ENCODE data around the gene BMP6. TPM values are rescaled to one million over a fixed set of nuclear protein-coding genes. Genes with fewer than 3 reads are reported as not detected.

The BMP6 gene
- total and polyA plus RNA-seq, 11 donors, result 1.1 to 5.1 (median 2.7) TPM

DNA sequence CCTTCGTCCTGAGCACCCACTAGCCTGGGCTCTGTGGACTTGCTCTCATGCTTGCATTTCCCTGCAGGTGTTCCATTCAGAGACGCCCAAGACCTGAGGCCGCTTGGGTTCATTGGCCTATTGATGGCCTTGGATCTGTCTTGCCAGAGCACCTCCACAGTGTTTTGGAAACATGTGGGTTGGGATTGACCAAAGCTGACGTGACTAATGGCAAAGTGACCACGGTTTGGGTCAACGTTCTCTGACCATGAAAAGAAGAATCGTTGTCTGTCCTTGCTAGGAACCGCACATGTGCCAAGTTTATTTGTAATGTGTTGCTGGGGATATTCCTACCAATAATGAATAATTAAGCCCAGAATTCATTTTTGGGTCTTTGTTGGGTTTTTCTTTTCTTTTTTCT is 29.8 kb upstream of the BMP6 start:
- no peak for DNase-seq
- Histone ChIP-seq H3K27ac (no peak overlapping the region), H3K4me1 (peaks cover 0 to 12% (median 0%) of the 10 kb centered on the region in 12 donors), H3K36me3 (no peaks in the 10 kb centered on the region), H3K4me3 (no peak overlapping the region), H3K9me3 (no peaks in the 10 kb centered on the region), H3K27me3 (peaks cover 0 to 11% (median 0%) of the 10 kb centered on the region in 9 donors)
- TF ChIP-seq, protein P1, sequence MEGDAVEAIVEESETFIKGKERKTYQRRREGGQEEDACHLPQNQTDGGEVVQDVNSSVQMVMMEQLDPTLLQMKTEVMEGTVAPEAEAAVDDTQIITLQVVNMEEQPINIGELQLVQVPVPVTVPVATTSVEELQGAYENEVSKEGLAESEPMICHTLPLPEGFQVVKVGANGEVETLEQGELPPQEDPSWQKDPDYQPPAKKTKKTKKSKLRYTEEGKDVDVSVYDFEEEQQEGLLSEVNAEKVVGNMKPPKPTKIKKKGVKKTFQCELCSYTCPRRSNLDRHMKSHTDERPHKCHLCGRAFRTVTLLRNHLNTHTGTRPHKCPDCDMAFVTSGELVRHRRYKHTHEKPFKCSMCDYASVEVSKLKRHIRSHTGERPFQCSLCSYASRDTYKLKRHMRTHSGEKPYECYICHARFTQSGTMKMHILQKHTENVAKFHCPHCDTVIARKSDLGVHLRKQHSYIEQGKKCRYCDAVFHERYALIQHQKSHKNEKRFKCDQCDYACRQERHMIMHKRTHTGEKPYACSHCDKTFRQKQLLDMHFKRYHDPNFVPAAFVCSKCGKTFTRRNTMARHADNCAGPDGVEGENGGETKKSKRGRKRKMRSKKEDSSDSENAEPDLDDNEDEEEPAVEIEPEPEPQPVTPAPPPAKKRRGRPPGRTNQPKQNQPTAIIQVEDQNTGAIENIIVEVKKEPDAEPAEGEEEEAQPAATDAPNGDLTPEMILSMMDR (IDR thresholded peaks at IDR 0.05), result no peak
- no peak for TF ChIP-seq POLR2A (IDR thresholded peaks at IDR 0.05)
- intact Hi-C loops (cut with DNase I), result no loop called here
- no peak for ATAC-seq
- WGBS, 4 donors, result 88 to 97% (median 94%) methylated on average over 8 of the region's 8 CpGs

GRCh38 chr6:7697432-7697819 is 28.5 kb upstream of the BMP6 start:
- TF ChIP-seq POLR2A (IDR thresholded peaks at IDR 0.05), result no peak
- TF ChIP-seq, protein P1 (IDR thresholded peaks at IDR 0.05), result no peak
- H3K9me3 ChIP-seq, result no peaks in the 10 kb centered on the region
- intact Hi-C loops (cut with DNase I), result no loop called here
- no peak for DNase-seq
- H3K27ac ChIP-seq, result peak overlapping the region in 2 of 12 donors; percentile 51 to 70
- H3K4me1 ChIP-seq, result peaks cover 0 to 12% (median 0%) of the 10 kb centered on the region in 12 donors
- 60 to 72% (median 66%) methylated on average over 4 of the region's 4 CpGs for WGBS, 4 donors
- peak overlapping the region in 2 of 12 donors; percentile 6 to 7 for H3K4me3 ChIP-seq
- no peaks in the 10 kb centered on the region for H3K36me3 ChIP-seq
- peak in 1 of 4 donors; percentile 6 for ATAC-seq
- peaks cover 0 to 5% (median 0%) of the 10 kb centered on the region in 9 donors for H3K27me3 ChIP-seq

DNA sequence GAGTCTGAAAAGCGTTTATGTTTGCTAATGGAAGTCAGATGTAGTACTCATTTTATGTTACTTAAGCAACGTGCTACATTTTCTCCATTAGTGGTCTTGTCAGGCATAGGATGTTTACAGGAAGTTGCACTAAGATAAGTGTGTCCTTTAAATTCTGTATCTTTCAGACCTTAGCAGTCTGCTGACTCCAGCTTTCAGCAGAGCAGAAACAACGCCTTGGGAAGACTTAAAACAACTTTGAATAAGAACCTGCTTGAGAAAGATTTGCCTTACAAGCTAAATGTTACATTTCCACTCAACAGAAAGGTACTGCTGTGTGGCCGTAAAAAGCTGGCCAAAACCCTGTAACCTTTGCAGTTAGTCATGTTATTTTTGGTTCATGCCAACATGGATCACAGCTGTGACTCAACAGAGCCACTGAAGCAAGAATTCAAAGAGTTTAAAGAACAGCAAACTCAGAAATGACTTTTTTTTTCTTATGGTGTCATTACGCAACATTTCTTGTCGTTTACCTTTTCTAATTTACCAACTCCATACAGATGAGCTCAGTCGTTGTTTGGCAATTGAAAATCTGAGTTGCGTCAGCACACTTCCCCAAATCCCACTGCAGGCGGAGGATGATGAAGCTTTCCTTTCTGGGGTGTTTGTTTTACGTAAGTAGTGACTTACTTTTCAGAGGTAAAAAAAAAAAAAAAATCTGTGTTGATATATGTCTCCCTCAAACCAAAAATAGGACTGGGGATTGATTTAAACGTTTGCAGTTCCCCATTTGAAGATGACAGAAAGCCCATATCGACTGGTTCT is 27.9 kb upstream of the BMP6 start:
- peak in 3 of 4 donors; percentile 83 to 90 (median 84) for ATAC-seq
- no peak for TF ChIP-seq POLR2A (IDR thresholded peaks at IDR 0.05)
- TF ChIP-seq, protein P1 (IDR thresholded peaks at IDR 0.05), result no peak
- WGBS, 4 donors, result 46 to 55% (median 50%) methylated on average over 12 of the region's 12 CpGs
- Histone ChIP-seq H3K4me1 (peaks cover 0 to 12% (median 0%) of the 10 kb centered on the region in 12 donors), H3K9me3 (no peaks in the 10 kb centered on the region), H3K4me3 (peak overlapping the region in 3 of 12 donors; percentile 3 to 7 (median 6)), H3K36me3 (no peaks in the 10 kb centered on the region), H3K27me3 (peaks cover 0 to 1% (median 0%) of the 10 kb centered on the region in 9 donors), H3K27ac (peak overlapping the region in 4 of 12 donors; percentile 30 to 70 (median 52))
- peak in 3 of 5 donors; percentile 17 to 41 (median 31) for DNase-seq
- intact Hi-C loops (cut with DNase I), result no loop called here

DNA sequence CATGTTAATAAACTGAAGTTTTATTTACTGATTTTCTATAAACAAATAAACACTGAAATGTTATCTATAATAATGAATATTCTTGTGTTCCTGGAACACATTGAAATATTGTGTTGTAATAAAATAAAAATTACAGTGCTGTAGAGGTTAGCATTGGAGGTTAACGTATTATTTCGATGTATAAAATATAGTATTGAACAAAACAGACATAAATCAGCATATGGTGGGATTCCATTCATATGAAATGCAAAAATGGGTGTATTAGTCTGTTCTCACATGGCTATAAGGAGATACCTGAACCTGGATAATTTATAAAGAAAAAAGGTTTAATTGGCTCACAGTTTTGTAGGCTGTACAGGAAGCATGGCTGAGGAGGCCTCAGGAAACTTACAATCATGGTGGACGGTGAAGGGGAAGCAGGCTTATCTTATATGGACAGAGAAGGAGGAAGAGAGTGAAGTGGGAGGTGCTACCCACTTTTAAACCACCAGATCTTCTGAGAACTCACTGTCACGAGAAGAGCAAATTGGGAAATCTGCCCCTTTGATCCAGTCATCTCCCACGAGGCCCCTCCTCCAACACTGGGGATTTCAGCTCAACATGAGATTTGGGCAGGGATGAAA is 24.6 kb upstream of the BMP6 start:
- TF ChIP-seq, protein P1 (IDR thresholded peaks at IDR 0.05), result no peak
- TF ChIP-seq POLR2A (IDR thresholded peaks at IDR 0.05), result no peak
- ATAC-seq (no peak), DNase-seq (no peak)
- Histone ChIP-seq H3K4me3 (no peak overlapping the region), H3K36me3 (no peaks in the 10 kb centered on the region), H3K27me3 (no peaks in the 10 kb centered on the region), H3K4me1 (peaks cover 0 to 12% (median 0%) of the 10 kb centered on the region in 12 donors), H3K27ac (no peak overlapping the region), H3K9me3 (no peaks in the 10 kb centered on the region)
- WGBS, 4 donors, result 70 to 80% (median 74%) methylated on average over 5 of the region's 5 CpGs
- intact Hi-C loops (cut with DNase I), result no loop called here

Data from heart left ventricle (tissue), 16 donors.